HG02973 (cell line): ENCODE measurements around the gene TSPAN1.

ENCODE experiments used
- ATAC-seq: cut with Tn5 transposase; IDR thresholded peaks from one replicate; pipeline ENCODE4 v1.9.1; 2021; ENCODE audit warnings: moderate library complexity; ENCODE audit not compliant: unreplicated experiment

Gene TSPAN1

DNA sequence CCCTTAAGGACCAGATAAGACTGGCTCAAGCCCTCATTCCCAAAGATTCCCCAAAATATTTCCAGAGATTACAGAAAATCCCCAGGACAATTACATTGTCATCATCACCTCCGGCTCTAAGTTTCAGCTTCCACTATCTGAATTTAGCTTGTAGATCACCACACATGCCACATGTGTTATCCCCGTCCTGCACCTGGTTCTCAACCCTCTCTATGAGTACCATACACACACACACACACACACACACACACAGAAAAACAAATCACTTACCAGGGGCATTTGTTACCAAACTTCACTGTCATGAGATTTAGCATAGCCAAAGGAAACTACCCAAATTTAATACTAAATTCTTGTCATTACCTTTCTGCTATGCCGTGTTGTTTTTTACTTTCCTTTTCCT is 15.4 kb upstream of the TSPAN1 start:
- no peak for ATAC-seq

DNA sequence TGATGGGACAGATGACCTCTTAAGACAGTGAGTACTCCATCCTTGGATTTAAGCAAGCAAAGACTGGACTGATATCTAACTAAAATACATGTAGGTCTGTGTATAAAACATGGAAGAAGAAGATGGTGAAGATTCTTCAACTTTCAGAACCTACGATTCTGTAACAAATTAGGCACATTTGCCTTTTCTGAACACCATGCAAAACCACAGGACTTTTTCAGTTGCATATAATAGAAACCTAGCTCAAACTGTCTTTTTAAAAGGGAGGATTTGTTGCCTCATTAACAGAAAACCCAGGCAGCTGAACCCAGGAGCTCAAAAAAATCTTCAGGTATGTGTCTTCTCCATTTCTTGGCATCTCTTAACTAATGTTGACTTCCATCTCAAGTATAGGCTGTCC is 14.7 kb upstream of the TSPAN1 start:
- ATAC-seq, result no peak

DNA sequence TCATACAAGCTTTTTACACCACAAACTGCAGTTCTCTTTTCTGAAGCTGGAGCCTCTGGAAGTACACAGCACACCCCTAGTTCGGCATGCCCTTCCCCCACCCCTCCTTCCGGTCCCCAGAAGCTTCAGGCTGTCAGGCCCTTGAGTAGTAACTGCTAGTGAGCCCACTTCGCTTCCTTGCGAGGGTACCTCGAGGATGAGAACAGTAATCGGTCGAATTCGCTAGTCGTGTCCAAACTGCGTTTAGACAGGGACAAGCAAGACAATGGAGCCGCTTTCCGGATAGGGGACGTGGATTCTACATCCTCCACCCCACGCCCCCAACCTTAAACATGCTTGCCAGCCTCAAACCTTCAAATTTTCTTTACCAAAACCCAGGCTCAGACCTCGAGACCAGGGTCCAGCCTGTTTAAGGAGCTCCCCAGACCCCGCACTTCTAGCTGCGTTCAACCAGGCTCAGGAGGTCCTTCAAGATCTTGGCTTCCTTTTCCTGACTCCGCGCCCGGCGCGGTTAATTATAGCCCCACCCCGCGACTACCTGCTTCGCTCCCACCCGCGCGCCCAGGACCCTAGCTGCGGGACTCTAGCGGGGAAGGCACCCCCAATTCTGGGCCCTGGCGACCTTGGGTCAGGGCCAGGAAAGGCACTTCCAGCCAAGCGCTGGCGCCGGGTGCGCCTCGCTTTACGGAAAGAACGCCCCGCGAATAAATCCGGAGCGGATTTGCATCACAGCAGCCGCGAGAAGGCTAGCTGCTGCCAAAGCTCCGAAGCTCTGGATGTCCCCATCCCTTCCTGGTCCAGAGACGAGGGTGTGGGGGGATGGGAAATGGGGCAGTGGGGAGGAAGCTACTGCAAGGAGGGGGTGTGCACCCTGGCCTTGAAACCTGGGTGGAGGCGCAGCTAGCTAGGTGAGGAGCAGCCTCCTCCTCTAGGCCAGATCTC is 8.1 kb upstream of the TSPAN1 start:
- ATAC-seq, result no peak

DNA sequence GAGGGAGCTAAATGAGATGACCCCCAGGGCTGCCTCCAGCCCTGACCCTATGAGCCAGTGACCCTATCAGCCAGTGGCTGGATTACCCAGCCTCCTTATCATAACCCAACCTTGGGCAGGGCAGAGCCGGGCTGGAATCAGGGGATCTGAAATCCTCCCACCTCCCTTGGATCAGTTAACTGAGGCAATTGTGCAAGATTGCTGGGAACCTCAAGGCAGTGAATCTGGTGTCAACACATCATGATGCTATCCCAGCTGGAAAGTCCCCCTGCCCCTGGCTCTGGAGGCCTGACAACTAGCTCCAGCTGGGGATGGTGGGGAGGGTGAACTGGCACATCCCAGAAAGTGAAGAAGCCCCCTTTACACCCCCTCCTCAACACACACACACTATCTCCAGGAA is 6.4 kb upstream of the TSPAN1 start:
- no peak for ATAC-seq

DNA sequence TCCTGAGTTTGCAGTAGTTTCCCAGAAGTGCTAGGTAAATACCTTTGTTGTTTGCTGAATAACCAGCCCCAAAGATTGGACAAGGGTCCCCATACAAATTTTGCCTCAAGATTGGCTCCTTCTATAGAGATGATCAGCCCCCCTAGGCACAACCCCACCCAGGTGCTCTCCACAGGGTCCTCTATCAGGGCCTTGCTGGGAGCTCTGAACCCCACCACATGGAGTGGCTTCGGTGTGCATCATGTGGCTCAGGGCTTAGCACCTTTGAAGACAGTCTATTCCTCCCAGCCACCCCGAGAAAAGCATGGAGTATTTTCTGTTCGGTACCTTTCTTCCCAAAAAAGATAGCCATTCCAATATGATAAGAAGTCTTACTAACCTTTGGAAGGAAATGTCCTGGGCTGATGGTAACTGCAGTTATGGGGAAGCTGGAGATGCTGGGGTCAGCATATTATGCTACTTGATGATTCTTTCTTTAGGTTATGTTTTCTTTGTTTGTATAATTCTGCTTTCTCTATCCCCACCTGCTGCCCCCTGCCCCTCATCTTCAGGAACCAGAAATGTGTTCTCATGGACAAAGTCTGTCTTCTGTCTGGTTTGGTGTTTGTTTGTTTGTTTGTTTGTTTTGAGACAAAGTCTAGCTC is 5.0 kb upstream of the TSPAN1 start:
- no peak for ATAC-seq

DNA sequence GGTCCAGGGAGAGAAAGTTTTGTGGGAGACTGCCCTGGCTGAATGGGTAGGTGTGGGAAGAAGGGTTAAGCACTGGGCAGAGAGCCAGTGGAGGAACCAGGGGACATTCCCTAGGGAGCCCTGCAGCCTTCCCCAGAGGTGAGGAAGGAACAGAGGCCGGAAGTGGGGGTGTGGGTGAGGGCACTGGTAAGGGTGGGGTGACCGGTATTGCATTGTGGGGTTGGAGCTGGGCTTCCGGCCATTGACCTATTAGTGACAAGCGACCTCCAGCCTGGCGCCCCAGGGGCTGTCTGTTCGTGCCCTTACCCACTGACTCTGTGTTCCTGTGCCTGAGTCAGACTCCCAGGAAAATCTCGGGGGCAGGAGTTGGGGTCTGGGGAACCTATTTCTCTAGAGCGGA is 3.5 kb upstream of the TSPAN1 start:
- no peak for ATAC-seq

DNA sequence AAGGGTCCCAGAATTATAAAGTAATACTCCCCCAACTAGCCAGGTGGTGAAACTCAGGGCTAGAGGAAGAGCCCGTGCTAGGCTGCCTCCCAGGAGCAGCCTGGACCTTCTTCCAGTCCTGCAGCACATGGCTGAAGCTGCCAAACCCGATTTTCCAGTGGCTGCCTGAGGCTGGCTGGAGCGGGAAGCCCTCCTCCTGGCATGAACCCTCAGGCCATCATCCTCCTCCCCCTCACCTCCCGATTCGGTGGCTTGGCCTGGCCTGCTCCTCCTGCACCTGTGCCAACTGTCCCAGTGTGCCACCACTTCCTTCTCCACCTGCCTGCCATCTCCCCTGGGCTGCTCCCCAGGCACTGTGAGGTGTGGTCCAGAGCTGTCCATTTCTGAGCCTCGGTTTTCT is 3.0 kb upstream of the TSPAN1 start:
- ATAC-seq, result no peak

DNA sequence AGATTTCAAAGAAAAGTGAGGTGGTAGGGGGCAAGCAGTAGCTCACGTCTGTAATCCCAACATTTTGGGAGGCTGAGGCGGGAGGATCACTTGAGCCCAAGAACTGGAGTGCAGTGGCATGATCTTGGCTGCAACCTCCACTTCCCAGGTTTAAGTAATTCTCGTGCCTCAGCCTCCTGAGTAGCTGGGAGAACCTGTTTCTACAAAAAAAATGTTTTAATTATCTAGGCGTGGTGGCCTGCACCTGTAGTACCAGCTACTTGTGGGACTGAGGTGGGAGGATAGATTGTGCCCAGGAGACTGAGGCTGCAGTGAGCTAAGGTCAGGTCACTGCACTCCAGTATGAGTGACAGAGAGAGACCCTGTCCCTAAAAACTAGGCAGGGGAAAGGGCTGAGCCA is 2.6 kb upstream of the TSPAN1 start:
- no peak for ATAC-seq

DNA sequence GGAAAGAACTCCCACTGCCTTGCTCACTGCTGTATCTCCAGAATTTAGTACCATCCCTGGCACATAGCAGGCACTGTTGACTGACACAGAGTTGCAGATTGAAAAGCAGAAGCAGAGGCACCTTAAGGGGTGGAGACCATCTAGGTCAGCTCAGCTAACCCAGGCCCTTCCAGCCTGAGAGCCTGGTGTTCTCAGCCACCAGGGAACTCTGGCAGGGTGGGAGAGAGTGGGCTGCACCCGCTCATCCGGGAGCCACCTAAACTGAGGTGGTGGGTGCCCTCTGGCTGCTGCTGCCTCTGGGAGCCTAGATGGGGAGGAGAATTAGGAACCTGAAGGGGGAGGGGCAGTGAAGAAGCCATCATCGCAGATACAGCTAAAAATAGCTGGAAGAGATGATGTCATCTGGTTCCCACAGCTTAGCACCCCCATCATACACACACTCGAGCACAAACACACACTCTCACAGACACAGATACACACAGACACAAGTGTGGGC is 1.5 kb upstream of the TSPAN1 start:
- ATAC-seq, result no peak

DNA sequence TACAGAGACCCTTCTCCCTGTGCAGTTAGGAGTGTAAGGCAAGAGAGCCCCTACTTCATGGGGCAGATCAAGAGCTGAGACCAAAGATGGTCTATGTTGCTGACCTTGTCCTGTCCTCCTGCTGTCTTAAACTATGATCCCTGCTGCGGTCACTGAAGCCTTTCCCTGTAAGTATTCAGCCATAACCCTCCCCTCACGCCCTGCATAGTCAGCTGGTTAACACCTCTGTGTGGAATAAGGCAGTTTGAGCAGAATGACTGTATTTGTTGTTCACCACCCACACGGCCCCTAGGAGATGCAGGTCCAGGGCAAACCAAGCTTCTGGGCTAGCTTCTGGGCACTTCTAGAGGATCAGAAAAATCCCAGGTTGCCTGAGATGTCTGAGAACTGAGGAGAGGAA is 356 bp downstream of the TSPAN1 start:
- no peak for ATAC-seq

DNA sequence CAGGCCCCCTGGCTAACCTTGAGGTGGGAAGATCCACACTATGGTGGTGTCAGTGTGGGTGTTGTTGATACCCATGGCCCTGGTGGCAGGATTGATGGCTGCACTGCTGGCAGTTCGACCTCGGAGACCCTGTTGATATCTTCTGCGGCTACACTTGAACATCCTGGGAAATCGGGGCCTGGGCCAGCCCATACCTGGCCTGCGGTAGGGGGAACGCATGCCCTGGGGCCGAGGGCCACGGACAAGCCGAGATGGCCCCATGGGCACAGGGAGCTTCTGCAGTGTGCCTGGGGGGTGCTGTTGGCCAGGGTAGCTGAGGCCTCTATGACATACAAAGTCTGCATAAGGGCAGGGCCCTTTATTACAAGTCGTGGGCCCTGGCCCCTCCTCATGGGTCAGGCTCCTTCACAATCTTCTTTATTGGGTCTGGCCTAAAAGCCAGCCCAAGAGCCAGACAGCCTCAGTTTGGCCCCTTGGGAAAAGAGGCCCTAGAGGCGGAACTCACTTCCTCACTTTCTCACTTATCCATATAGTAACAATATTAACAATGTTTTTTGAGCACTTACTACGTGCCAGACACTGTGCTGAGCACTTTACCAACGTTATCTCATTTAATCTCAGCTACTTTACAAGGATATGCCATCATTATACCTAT is 1.5 kb downstream of the TSPAN1 start, which contains the start of gene P3R3URF:
Gene P3R3URF (minus strand): TSS at position 278 of the 655 bp plus-strand sequence. CDS start 17 bp downstream, at position 261.
- ATAC-seq, result no peak

DNA sequence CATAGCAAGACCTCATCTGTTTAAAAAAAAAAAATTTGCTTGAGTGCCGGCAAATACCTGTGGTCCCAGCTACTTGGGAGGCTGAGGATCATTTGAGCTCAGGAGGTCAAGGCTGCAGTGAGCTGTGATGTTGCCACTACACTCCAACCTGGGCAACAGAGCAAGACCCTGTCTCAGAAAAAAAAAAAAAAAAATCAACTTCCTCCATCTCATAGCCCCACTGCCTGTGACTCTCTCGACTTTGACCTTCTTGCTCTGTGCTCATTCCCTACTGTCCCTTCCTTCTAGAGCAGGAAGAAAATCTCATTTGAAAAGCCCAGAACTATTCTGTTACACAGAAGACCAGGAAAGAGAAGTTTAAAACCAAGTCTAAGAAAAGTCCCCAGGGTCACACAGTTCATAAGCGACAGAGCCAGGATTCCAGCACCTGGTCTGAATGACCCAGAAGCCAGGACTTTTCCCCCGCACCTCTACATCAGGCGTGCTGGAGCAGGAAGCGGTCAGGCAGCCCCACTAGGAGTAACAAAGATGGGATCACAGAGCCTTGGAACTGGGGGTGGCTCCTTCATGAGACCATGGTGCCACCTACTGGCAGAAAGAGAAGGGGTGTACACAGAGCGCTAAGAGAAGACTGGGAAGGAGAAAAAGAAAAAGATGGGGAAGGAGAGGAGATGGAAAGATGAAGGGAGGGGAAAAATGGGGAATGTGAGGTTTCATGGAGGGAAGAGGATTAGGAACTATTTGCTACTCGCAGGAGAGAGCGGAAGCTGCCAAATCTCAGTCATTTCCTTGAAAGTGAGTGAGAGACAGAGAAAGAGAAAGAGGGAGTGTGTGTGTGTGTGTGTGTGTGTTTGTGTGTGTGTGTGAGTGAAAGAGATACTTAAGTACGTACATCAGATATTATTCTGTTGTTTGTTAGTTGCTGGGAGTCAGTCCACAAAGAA is 4.5 kb downstream of the TSPAN1 start:
- peak; percentile 44 for ATAC-seq

DNA sequence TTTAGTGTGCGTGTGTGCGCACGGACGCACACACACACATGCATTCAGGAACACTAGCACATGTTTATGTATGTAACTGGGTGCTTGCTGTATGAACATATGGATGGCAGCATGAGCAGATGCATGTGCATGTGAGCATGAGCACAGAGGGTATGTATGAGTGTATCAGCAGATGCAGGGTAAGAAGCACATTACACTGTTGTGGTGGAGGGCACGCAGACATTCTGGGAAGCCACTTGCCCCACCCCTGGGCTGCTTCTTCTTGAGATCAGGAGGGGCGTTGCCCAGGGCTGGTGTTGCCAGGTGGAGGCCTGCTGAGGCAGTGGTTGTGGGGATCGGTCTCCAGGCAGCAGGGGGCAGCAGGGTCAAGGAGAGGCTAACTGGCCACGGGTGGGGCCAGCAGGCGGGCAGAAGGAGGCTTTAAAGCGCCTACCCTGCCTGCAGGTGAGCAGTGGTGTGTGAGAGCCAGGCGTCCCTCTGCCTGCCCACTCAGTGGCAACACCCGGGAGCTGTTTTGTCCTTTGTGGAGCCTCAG is 5.3 kb downstream of the TSPAN1 start:
- ATAC-seq, result no peak

DNA sequence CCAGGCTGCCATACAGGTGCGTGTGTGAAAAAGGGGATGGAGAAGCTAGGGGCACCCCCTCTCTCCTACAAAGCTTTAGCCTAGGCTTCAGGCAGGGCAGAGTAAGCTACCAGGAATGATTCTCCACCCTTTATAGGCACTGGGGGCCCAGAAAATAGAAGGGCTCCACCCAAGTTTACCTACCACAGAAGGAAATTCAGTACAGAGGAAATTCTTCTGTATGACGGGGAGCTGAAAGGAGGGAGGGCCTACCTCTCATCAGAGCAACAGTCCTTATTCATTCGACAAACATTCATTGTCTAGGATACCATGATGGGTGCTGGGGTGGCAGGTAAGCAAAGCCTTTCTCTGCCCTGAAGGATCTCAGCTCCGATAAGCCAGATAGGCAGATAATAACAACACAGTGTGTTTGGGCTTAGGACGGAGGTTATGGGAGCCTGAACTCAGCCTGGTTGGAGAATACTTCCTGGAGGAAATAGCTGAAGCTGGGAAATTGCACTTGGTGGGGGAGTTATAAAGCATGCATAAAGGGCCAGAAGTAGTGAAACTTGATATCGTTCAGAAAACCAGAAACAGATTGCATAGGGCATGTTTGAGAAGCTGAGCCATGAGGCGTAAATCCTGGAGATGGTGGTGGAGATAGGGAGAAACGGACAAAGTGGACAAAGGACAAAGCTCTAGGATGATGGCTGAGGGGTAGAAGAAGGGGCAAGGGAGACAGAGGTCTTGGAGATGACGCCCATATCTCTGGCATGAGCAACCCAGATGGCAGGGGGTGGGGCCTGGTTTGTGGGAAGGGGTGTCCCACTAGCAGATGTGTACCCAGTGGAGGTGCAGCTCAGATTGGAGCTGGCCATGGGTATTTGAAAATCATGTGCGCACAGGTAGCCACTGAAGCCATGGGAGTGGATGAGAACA is 6.7 kb downstream of the TSPAN1 start:
- no peak for ATAC-seq

DNA sequence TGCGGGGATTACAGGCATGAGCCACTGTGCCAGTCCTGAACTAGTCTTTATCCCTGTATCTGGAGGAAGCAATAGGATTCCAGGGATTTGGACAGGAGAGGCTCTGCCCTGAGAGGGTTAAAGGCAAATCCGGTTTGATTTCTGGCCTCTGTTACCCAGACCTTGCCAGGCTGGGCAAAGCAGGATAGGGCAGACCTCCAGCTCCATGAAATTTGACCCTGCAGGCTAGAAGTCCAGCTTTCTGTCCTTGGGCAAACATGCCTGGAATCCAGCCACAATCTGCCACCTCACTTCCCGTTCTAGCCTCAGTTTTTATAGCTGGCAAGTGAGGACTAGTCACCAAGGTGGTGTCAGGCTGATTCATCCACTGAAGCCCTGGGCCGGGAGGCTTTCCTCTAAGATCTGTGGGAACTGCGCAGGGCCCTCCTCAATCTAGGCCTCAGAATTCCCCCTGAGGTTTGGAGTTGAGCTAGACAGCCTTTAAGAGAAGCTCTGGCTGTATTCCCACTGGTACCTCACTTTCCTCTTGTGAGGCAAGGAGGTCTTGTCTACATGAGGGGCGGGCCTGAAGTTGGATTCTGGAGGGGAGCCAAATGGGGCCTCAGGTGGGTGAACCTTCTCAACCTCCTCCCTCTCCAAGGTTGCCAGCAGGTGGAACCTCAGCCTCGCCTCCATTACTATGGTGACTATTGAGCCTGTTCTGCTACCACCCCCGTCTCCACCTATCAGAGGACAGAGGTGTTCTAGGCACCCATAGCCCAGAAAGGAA is 8.4 kb downstream of the TSPAN1 start:
- no peak for ATAC-seq

DNA sequence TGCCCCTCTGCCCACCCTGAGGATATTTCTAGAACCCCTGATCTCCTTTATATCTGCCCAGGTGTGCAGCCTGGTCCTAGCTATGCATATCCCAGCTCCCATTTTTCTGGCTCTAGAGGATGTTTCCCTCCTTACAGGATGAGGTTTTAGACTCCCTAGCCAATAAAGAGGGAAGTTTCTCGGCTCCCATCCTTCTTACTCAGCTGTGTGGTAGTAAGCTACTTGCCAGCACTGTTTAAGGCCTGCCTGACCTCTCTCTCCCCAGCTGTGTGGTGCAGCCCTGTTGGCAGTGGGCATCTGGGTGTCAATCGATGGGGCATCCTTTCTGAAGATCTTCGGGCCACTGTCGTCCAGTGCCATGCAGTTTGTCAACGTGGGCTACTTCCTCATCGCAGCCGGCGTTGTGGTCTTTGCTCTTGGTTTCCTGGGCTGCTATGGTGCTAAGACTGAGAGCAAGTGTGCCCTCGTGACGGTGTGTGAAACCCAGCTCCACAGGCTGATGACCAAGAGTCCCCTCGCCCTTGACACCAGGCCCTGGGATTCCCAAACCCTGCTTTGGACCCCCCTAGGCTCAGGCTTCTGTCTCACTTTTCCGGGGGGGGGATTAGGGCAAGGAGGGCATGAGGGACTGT is 9.2 kb downstream of the TSPAN1 start:
- ATAC-seq, result no peak

DNA sequence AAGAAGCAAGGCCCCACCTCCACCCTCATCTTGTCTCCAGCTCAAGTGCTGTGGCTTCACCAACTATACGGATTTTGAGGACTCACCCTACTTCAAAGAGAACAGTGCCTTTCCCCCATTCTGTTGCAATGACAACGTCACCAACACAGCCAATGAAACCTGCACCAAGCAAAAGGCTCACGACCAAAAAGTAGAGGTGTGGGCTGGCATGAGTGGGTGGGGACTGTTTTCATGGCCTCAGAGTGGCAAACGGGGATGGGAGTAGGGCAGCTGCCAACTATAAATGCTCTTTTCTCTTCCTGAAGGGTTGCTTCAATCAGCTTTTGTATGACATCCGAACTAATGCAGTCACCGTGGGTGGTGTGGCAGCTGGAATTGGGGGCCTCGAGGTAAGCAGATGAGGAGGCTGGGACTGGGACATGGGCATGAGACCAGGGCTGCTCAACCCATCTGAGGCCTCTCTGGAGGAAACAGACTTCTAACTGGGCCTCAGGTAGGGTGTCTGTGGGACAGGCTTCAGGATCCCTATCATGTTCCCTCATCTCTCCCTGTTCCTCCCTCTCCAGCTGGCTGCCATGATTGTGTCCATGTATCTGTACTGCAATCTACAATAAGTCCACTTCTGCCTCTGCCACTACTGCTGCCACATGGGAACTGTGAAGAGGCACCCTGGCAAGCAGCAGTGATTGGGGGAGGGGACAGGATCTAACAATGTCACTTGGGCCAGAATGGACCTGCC is 10.2 kb downstream of the TSPAN1 start:
- no peak for ATAC-seq
